Neuronal stem cell (in vitro differentiated cells): ENCODE results near the gene STRN4.

ENCODE experiments used
- DNase-seq: peaks from one replicate; pipeline ENCODE4 v3.0.0-alpha.2; 2013; ENCODE audit warnings: low spot score
- H2AFZ ChIP-seq: one replicate; pipeline ENCODE4 v1.6.1; 2013; ENCODE audit warnings: mild to moderate bottlenecking, low read length, inconsistent platforms
- H2AK5ac ChIP-seq: 2 replicates; pipeline ENCODE4 v1.6.1; 2013; ENCODE audit warnings: low read depth, mild to moderate bottlenecking, inconsistent platforms, low read length, moderate library complexity, mixed read lengths
- H2BK120ac ChIP-seq: 2 replicates; pipeline ENCODE4 v1.6.1; 2013; ENCODE audit warnings: low read depth, mild to moderate bottlenecking, inconsistent platforms, low read length, moderate library complexity, mixed read lengths
- H2BK12ac ChIP-seq: one replicate; pipeline ENCODE4 v1.6.1; 2013; ENCODE audit warnings: low read length, inconsistent platforms
- H2BK15ac ChIP-seq: 2 replicates; pipeline ENCODE4 v1.6.1; 2013; ENCODE audit warnings: mild to moderate bottlenecking, low read length, inconsistent platforms, mixed read lengths
- H2BK5ac ChIP-seq: one replicate; pipeline ENCODE4 v1.6.1; 2013; ENCODE audit warnings: inconsistent platforms, mild to moderate bottlenecking, low read length, moderate library complexity
- H3K14ac ChIP-seq: one replicate; pipeline ENCODE4 v1.6.1; 2013; ENCODE audit warnings: low read length, inconsistent platforms
- H3K18ac ChIP-seq: 2 replicates; pipeline ENCODE4 v1.6.1; 2013; ENCODE audit warnings: low read length, inconsistent platforms
- H3K23ac ChIP-seq: 2 replicates; pipeline ENCODE4 v1.6.1; 2013; ENCODE audit warnings: low read depth, mild to moderate bottlenecking, mixed read lengths, low read length, inconsistent platforms; ENCODE audit not compliant: poor library complexity
- H3K27ac ChIP-seq: replicated peaks from 3 replicates; pipeline ENCODE4 v1.5.1; 2013; ENCODE audit warnings: low read length, inconsistent platforms
- H3K27me3 ChIP-seq, 3 experiments: 2 replicates each; pipeline ENCODE4 v1.6.1; 2013; ENCODE audit warnings: low read length in 3 of 3, mild to moderate bottlenecking in 2 of 3, inconsistent platforms in 1 of 3, low read depth in 1 of 3, mixed read lengths in 1 of 3, moderate library complexity in 1 of 3; ENCODE audit not compliant: control insufficient read depth in 3 of 3, insufficient read depth in 3 of 3
- H3K36me3 ChIP-seq, 2 donors: replicated peaks in 1 of 2; 2 replicates each; pipeline ENCODE4 v1.6.1; 2013; ENCODE audit warnings: low read length in 2 of 2; ENCODE audit not compliant: control insufficient read depth in 2 of 2, insufficient read depth in 2 of 2
- H3K4ac ChIP-seq: 2 replicates; pipeline ENCODE4 v1.6.1; 2013; ENCODE audit warnings: inconsistent platforms, mild to moderate bottlenecking, low read length, moderate library complexity
- H3K4me1 ChIP-seq, 2 donors: 1 replicate in 1 of 2; 2 replicates in 1 of 2; pipeline ENCODE4 v1.6.1; 2013; ENCODE audit warnings: low read length in 2 of 2, low read depth in 1 of 2; ENCODE audit not compliant: control insufficient read depth in 2 of 2, insufficient read depth in 1 of 2
- H3K4me2 ChIP-seq: one replicate; pipeline ENCODE4 v1.6.1; 2013; ENCODE audit warnings: mild to moderate bottlenecking, low read length, inconsistent platforms; ENCODE audit not compliant: insufficient read depth, poor library complexity, severe bottlenecking
- H3K4me3 ChIP-seq, 2 donors: 2 replicates each; pipeline ENCODE4 v1.5.1; 2013; ENCODE audit warnings: low read length in 2 of 2, mild to moderate bottlenecking in 2 of 2, inconsistent platforms in 1 of 2, moderate library complexity in 1 of 2
- H3K79me1 ChIP-seq: one replicate; pipeline ENCODE4 v1.6.1; 2013; ENCODE audit warnings: low read depth, mild to moderate bottlenecking, inconsistent platforms, low read length, moderate library complexity
- H3K9ac ChIP-seq: one replicate; pipeline ENCODE4 v1.6.1; 2013; ENCODE audit warnings: mild to moderate bottlenecking, low read depth, low read length, inconsistent platforms; ENCODE audit not compliant: poor library complexity
- H3K9me3 ChIP-seq, 2 donors: replicated peaks in 1 of 2; 2 replicates each; pipeline versions ENCODE3 to v1.6.1; 2013; ENCODE audit warnings: low read length in 2 of 2, mild to moderate bottlenecking in 2 of 2, inconsistent platforms in 1 of 2, low read depth in 1 of 2, mixed read lengths in 1 of 2, moderate library complexity in 1 of 2; ENCODE audit not compliant: control insufficient read depth in 2 of 2, insufficient read depth in 1 of 2
- H4K8ac ChIP-seq: one replicate; pipeline ENCODE4 v1.6.1; 2013; ENCODE audit warnings: low read depth, mild to moderate bottlenecking, inconsistent platforms, low read length, moderate library complexity
- H4K91ac ChIP-seq: one replicate; pipeline ENCODE4 v1.6.1; 2013; ENCODE audit warnings: low read length, low read depth, mild to moderate bottlenecking, inconsistent platforms; ENCODE audit not compliant: poor library complexity
- WGBS, 2 donors: extraction: QIAGEN DNeasy Blood & Tissue Kit; methylation state at CpG; one replicate each; pipeline ENCODE4 v1.1.7; 2013; ENCODE audit warnings: missing lambda C conversion rate in 2 of 2, mixed read lengths in 1 of 2; ENCODE audit not compliant: insufficient read length in 2 of 2, insufficient replicate concordance in 1 of 2; ENCODE audit errors: extremely low coverage in 2 of 2; 5-methylcytosine and 5-hydroxymethylcytosine counted together

STRN4 gene

GRCh38 chr19:46722421-46723022 is 23.7 kb downstream of the STRN4 start:
- Histone ChIP-seq H4K8ac (no peak overlapping the region), H2AK5ac (no peak overlapping the region), H3K79me1 (peaks cover 2% of the 10 kb centered on the region), H3K36me3 (peaks cover 77 to 98% of the 10 kb centered on the region in 2 donors), H3K23ac (peak overlapping the region; percentile 73), H4K91ac (no peak overlapping the region), H2BK15ac (no peak overlapping the region), H2BK120ac (no peak overlapping the region), H3K4me3 (no peak overlapping the region), H3K18ac (no peak overlapping the region), H3K4ac (no peak overlapping the region), H3K27ac (no peak overlapping the region), H2AFZ (no peak overlapping the region), H3K4me2 (no peak overlapping the region), H2BK5ac (peak overlapping the region; percentile 24), H2BK12ac (no peak overlapping the region), H3K27me3 (no peaks in the 10 kb centered on the region), H3K4me1 (no peaks in the 10 kb centered on the region), H3K14ac (no peak overlapping the region), H3K9ac (peak overlapping the region; percentile 81), H3K9me3 (no peaks in the 10 kb centered on the region)
- no peak for DNase-seq
- no CpG with 5 or more reads among the region's 25 CpGs for WGBS, 2 donors

GRCh38 chr19:46722004-46722380 is 24.3 kb downstream of the STRN4 start:
- no peak overlapping the region for H3K9ac ChIP-seq
- H3K4ac ChIP-seq, result no peak overlapping the region
- no peak overlapping the region for H3K14ac ChIP-seq
- no peak overlapping the region for H2BK15ac ChIP-seq
- no peak overlapping the region for H3K4me2 ChIP-seq
- no peaks in the 10 kb centered on the region for H3K9me3 ChIP-seq
- no peak overlapping the region for H3K23ac ChIP-seq
- no peak overlapping the region for H4K91ac ChIP-seq
- no peak overlapping the region for H3K27ac ChIP-seq
- peaks cover 0 to 3% of the 10 kb centered on the region in 2 donors for H3K4me1 ChIP-seq
- H3K18ac ChIP-seq, result no peak overlapping the region
- H2AFZ ChIP-seq, result no peak overlapping the region
- no CpG with 5 or more reads among the region's 17 CpGs for WGBS, 2 donors
- H3K27me3 ChIP-seq, result no peaks in the 10 kb centered on the region
- H2BK5ac ChIP-seq, result no peak overlapping the region
- no peak overlapping the region for H2AK5ac ChIP-seq
- H3K36me3 ChIP-seq, result peaks cover 72 to 92% of the 10 kb centered on the region in 2 donors
- no peak overlapping the region for H2BK12ac ChIP-seq
- peaks cover 2% of the 10 kb centered on the region for H3K79me1 ChIP-seq
- H4K8ac ChIP-seq, result no peak overlapping the region
- no peak overlapping the region for H3K4me3 ChIP-seq
- DNase-seq, result no peak
- H2BK120ac ChIP-seq, result no peak overlapping the region

GRCh38 chr19:46721269-46722003 is 24.8 kb downstream of the STRN4 start:
- H3K4me1 ChIP-seq, result peaks cover 0 to 3% of the 10 kb centered on the region in 2 donors
- H2BK12ac ChIP-seq, result no peak overlapping the region
- H3K4ac ChIP-seq, result no peak overlapping the region
- H3K27ac ChIP-seq, result no peak overlapping the region
- H3K4me3 ChIP-seq, result peak overlapping the region in 1 of 2 donors; percentile 33
- no CpG with 5 or more reads among the region's 16 CpGs for WGBS, 2 donors
- no peak overlapping the region for H4K8ac ChIP-seq
- no peak overlapping the region for H3K18ac ChIP-seq
- H3K9me3 ChIP-seq, result no peaks in the 10 kb centered on the region
- H2BK5ac ChIP-seq, result no peak overlapping the region
- H3K14ac ChIP-seq, result no peak overlapping the region
- no peak overlapping the region for H4K91ac ChIP-seq
- H3K23ac ChIP-seq, result no peak overlapping the region
- H3K79me1 ChIP-seq, result peaks cover 2% of the 10 kb centered on the region
- H3K4me2 ChIP-seq, result no peak overlapping the region
- DNase-seq, result no peak
- peaks cover 68 to 87% of the 10 kb centered on the region in 2 donors for H3K36me3 ChIP-seq
- no peak overlapping the region for H2BK120ac ChIP-seq
- no peak overlapping the region for H2BK15ac ChIP-seq
- H3K9ac ChIP-seq, result no peak overlapping the region
- H2AK5ac ChIP-seq, result no peak overlapping the region
- no peak overlapping the region for H2AFZ ChIP-seq
- H3K27me3 ChIP-seq, result no peaks in the 10 kb centered on the region

- H2AK5ac ChIP-seq, result no peak overlapping the region
- H2AFZ ChIP-seq, result no peak overlapping the region
- no peaks in the 10 kb centered on the region for H3K9me3 ChIP-seq
- peak overlapping the region; percentile 22 for H2BK12ac ChIP-seq
- H4K91ac ChIP-seq, result no peak overlapping the region
- no peak overlapping the region for H3K23ac ChIP-seq
- H4K8ac ChIP-seq, result peak overlapping the region; percentile 72
- no peak overlapping the region for H2BK15ac ChIP-seq
- DNase-seq, result no peak
- H3K14ac ChIP-seq, result no peak overlapping the region
- H3K27me3 ChIP-seq, result no peaks in the 10 kb centered on the region
- H3K4me2 ChIP-seq, result no peak overlapping the region
- peak overlapping the region; percentile 60 for H3K9ac ChIP-seq
- no peak overlapping the region for H2BK5ac ChIP-seq
- no peak overlapping the region for H3K4ac ChIP-seq
- peaks cover 7% of the 10 kb centered on the region for H3K79me1 ChIP-seq
- H3K27ac ChIP-seq, result no peak overlapping the region
- peaks cover 0 to 7% of the 10 kb centered on the region in 2 donors for H3K4me1 ChIP-seq
- no CpG with 5 or more reads among the region's 22 CpGs for WGBS, 2 donors
- peak overlapping the region; percentile 47 for H2BK120ac ChIP-seq
- peak overlapping the region in 1 of 2 donors; percentile 9 for H3K4me3 ChIP-seq
- peaks cover 60 to 79% of the 10 kb centered on the region in 2 donors for H3K36me3 ChIP-seq
- no peak overlapping the region for H3K18ac ChIP-seq
Measured at GRCh38 chr19:46720503-46721239, 25.6 kb downstream of the STRN4 start.
